Ecto neural progenitor cell (in vitro differentiated cells): Measurements from ENCODE around the gene CT45A1.
"Not testable (repeated sequence)": the region's sequence is repeated elsewhere in the genome, so short reads cannot be mapped to it uniquely, and the experiment has no call there.

Experiments used
- DNase-seq: peaks from one replicate; pipeline ENCODE4 v3.0.0-alpha.2; 2018; ENCODE audit warnings: low spot score

The CT45A1 gene

GRCh38 chrX:135713183-135713689 is at the start of gene CT45A1:
TSS of gene CT45A1 (plus strand) at chrX:135713639. CDS start at chrX:135718941, 5,302 bp downstream.
- DNase-seq: not testable (repeated sequence)

- not testable (repeated sequence) for DNase-seq
Measured at GRCh38 chrX:135672979-135673378, 40.5 kb upstream of the CT45A1 start.

GRCh38 chrX:135688137-135688536 is 25.3 kb upstream of the CT45A1 start:
- DNase-seq: no peak

GRCh38 chrX:135695471-135695870 is 18.0 kb upstream of the CT45A1 start:
- DNase-seq: no peak

- no peak for DNase-seq
Measured at GRCh38 chrX:135697601-135698000, 15.8 kb upstream of the CT45A1 start.

- no peak for DNase-seq
Measured at GRCh38 chrX:135698924-135699323, 14.5 kb upstream of the CT45A1 start.

GRCh38 chrX:135707880-135708279 is 5.6 kb upstream of the CT45A1 start:
- DNase-seq: peak; percentile 55

- DNase-seq: no peak
Measured at GRCh38 chrX:135713795-135714194, 356 bp downstream of the CT45A1 start.

GRCh38 chrX:135734666-135735065 is 21.2 kb downstream of the CT45A1 start:
- not testable (repeated sequence) for DNase-seq

- DNase-seq: no peak
Measured at GRCh38 chrX:135737366-135738071, 24.1 kb downstream of the CT45A1 start.

GRCh38 chrX:135740681-135741149 is 27.3 kb downstream of the CT45A1 start:
- DNase-seq: no peak

GRCh38 chrX:135741192-135741715 is 27.8 kb downstream of the CT45A1 start:
- DNase-seq: no peak

- DNase-seq: not testable (repeated sequence)
Measured at GRCh38 chrX:135744739-135745138, 31.3 kb downstream of the CT45A1 start.

- not testable (repeated sequence) for DNase-seq
Measured at GRCh38 chrX:135768091-135768490, 54.7 kb downstream of the CT45A1 start, which contains the start of gene CT45A3. TSS of gene CT45A3 (minus strand) at chrX:135768191. CDS start at chrX:135764444, 3,747 bp downstream.
